ENCODE measurements around the gene MRC2. TPM values are rescaled to one million over a fixed set of nuclear protein-coding genes. Genes with fewer than 3 reads are reported as not detected.
A peak's percentile ranks its signal among the peaks of the same experiment; 100 is the strongest.

The MRC2 gene
- polyA plus RNA-seq, 2 of the 4 experiments (the other 2 are of a cell fraction) = 20.2 to 57.3 TPM

GRCh38 chr17:62700964-62701705 is 73.7 kb downstream of the MRC2 start (continued):
- TF ChIP-seq, protein P1, sequence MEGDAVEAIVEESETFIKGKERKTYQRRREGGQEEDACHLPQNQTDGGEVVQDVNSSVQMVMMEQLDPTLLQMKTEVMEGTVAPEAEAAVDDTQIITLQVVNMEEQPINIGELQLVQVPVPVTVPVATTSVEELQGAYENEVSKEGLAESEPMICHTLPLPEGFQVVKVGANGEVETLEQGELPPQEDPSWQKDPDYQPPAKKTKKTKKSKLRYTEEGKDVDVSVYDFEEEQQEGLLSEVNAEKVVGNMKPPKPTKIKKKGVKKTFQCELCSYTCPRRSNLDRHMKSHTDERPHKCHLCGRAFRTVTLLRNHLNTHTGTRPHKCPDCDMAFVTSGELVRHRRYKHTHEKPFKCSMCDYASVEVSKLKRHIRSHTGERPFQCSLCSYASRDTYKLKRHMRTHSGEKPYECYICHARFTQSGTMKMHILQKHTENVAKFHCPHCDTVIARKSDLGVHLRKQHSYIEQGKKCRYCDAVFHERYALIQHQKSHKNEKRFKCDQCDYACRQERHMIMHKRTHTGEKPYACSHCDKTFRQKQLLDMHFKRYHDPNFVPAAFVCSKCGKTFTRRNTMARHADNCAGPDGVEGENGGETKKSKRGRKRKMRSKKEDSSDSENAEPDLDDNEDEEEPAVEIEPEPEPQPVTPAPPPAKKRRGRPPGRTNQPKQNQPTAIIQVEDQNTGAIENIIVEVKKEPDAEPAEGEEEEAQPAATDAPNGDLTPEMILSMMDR (IDR thresholded peaks at IDR 0.05) = no peak
- TF ChIP-seq ZC3H11A (IDR thresholded peaks at IDR 0.05) (no peak), FOXS1 (CRISPR knock-in tag; IDR thresholded peaks at IDR 0.05) (no peak), RFX5 (IDR thresholded peaks at IDR 0.05) (no peak), BHLHE40 (IDR thresholded peaks at IDR 0.05; ENCODE audit: low read depth, low read length) (no peak), TFCP2L1 (CRISPR knock-in tag; IDR thresholded peaks at IDR 0.05) (no peak), HOXA7 (CRISPR knock-in tag; IDR thresholded peaks at IDR 0.05) (no peak), POLR2A (IDR thresholded peaks at IDR 0.05; ENCODE audit: low read length) (no peak)
- TF ChIP-seq, protein P2, sequence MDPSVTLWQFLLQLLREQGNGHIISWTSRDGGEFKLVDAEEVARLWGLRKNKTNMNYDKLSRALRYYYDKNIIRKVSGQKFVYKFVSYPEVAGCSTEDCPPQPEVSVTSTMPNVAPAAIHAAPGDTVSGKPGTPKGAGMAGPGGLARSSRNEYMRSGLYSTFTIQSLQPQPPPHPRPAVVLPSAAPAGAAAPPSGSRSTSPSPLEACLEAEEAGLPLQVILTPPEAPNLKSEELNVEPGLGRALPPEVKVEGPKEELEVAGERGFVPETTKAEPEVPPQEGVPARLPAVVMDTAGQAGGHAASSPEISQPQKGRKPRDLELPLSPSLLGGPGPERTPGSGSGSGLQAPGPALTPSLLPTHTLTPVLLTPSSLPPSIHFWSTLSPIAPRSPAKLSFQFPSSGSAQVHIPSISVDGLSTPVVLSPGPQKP (IDR thresholded peaks at IDR 0.05; ENCODE audit: low read depth, low read length) = no peak

- CTCF ChIA-PET = interaction anchor here (1.1 to 6.3 kb wide), 7 partner anchors 9 to 705 kb away, joined by 3 to 39 read pairs (median 6); no protein-coding TSS in a partner anchor
- WGBS (ENCODE audit: missing lambda C conversion rate) = 82% methylated on average over 8 of the region's 8 CpGs
Measured at GRCh38 chr17:62701706-62702085, 74.2 kb downstream of the MRC2 start.

GRCh38 chr17:62702746-62703260 is 75.3 kb downstream of the MRC2 start:
- no peak for DNase-seq (ENCODE audit: low read depth in 1 of 2, low spot score in 1 of 2)
- Histone ChIP-seq H3K9me3 (peaks cover 2% of the 10 kb centered on the region; the same call in 1 of the 3 replicates), H3K4me2 (peak overlapping the region; percentile 95), H3K4me1 (peaks cover 21% of the 10 kb centered on the region), H3K4me3 (peak overlapping the region; percentile 70; the same call in 1 of the 3 replicates), H3K27ac (peak overlapping the region; percentile 96 to 97)
- ATAC-seq = peak in 1 of 2 experiments; percentile 1; a peak in 1 of 6 replicates
- 56% methylated on average over 6 of the region's 6 CpGs for WGBS (ENCODE audit: missing lambda C conversion rate)
- TF ChIP-seq, protein P3, sequence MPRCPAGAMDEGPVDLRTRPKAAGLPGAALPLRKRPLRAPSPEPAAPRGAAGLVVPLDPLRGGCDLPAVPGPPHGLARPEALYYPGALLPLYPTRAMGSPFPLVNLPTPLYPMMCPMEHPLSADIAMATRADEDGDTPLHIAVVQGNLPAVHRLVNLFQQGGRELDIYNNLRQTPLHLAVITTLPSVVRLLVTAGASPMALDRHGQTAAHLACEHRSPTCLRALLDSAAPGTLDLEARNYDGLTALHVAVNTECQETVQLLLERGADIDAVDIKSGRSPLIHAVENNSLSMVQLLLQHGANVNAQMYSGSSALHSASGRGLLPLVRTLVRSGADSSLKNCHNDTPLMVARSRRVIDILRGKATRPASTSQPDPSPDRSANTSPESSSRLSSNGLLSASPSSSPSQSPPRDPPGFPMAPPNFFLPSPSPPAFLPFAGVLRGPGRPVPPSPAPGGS (IDR thresholded peaks at IDR 0.05) = no peak
- no peak for TF ChIP-seq FOSL2 (IDR thresholded peaks at IDR 0.05)
- no peak for TF ChIP-seq FOSL2 (CRISPR knock-in tag; IDR thresholded peaks at IDR 0.05)
- TF ChIP-seq CHD4 (IDR thresholded peaks at IDR 0.05; ENCODE audit: borderline replicate concordance) = no peak
- no peak for TF ChIP-seq MAFK (IDR thresholded peaks at IDR 0.05; ENCODE audit: partially characterized antibody)
- TF ChIP-seq JUNB (IDR thresholded peaks at IDR 0.05) = no peak
- POLR2A ChIA-PET = interaction anchor here (1.0 kb wide), 1 partner anchor 264 kb away, joined by 4 read pairs; no protein-coding TSS in a partner anchor
- FAIRE-seq = no peak
- CTCF ChIA-PET = interaction anchor here (0.6 to 6.3 kb wide), 35 partner anchors 7 to 704 kb away, joined by 3 to 39 read pairs (median 4); partner anchors contain the start of gene TANC2

More at GRCh38 chr17:62701706-62702085, 74.2 kb downstream of the MRC2 start:
- Histone ChIP-seq H3K4me2 (no peak overlapping the region), H3K9me3 (no peaks in the 10 kb centered on the region), H3K4me1 (peaks cover 21% of the 10 kb centered on the region), H3K27ac (peak overlapping the region in 1 of 2 experiments; percentile 97; a peak in 3 of 6 replicates), H3K4me3 (no peak overlapping the region)
- no peak for TF ChIP-seq KDM5A (IDR thresholded peaks at IDR 0.05)
- TF ChIP-seq ZNF302 (CRISPR knock-in tag; IDR thresholded peaks at IDR 0.05) = no peak
- TF ChIP-seq, protein P4, sequence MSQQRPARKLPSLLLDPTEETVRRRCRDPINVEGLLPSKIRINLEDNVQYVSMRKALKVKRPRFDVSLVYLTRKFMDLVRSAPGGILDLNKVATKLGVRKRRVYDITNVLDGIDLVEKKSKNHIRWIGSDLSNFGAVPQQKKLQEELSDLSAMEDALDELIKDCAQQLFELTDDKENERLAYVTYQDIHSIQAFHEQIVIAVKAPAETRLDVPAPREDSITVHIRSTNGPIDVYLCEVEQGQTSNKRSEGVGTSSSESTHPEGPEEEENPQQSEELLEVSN (IDR thresholded peaks at IDR 0.05; ENCODE audit: borderline replicate concordance, low read depth) = no peak
- no peak for TF ChIP-seq ESRRA (IDR thresholded peaks at IDR 0.05; ENCODE audit: borderline replicate concordance, low read length)
- TF ChIP-seq POLR2A (IDR thresholded peaks at IDR 0.05; ENCODE audit: low read length) = no peak
- TF ChIP-seq, protein P3 (IDR thresholded peaks at IDR 0.05) = no peak
- no peak for TF ChIP-seq RFX5 (IDR thresholded peaks at IDR 0.05)
- no peak for TF ChIP-seq BHLHE40 (IDR thresholded peaks at IDR 0.05; ENCODE audit: low read depth, low read length)
- no peak for TF ChIP-seq SREBF2 (IDR thresholded peaks at IDR 0.05)
- no peak for TF ChIP-seq EHMT2 (IDR thresholded peaks at IDR 0.05; ENCODE audit: low read depth)
- DNase-seq (ENCODE audit: low read depth in 1 of 2, low spot score in 1 of 2) (no peak), ATAC-seq (no peak), FAIRE-seq (no peak)
- POLR2A ChIA-PET = no interaction called here

Measured in A549 (cell line).